SHP77 (cell line): ENCODE data around the gene STK4.

ENCODE experiments used
- DNase-seq, 2 experiments: peaks; one replicate each; lab custom pipeline; 2025; lab: John Stamatoyannopoulos, UW

Gene STK4

GRCh38 chr20:45029884-45030283, 63.6 kb downstream of the STK4 start:
- DNase-seq, result no peak

- no peak for DNase-seq
Observed at GRCh38 chr20:45032276-45032675, 66.0 kb downstream of the STK4 start.

- no peak for DNase-seq
Observed at GRCh38 chr20:45032781-45033180, 66.5 kb downstream of the STK4 start.

GRCh38 chr20:45034436-45034835, 68.1 kb downstream of the STK4 start:
- DNase-seq, result no peak

- no peak for DNase-seq
Observed at GRCh38 chr20:45036044-45036755, 69.9 kb downstream of the STK4 start.

GRCh38 chr20:45037050-45037449, 70.7 kb downstream of the STK4 start:
- DNase-seq, result no peak

- DNase-seq, result no peak
Observed at GRCh38 chr20:45037635-45038034, 71.3 kb downstream of the STK4 start.

- DNase-seq, result no peak
Observed at GRCh38 chr20:45038745-45039474, 72.6 kb downstream of the STK4 start.

GRCh38 chr20:45039475-45039820, 73.1 kb downstream of the STK4 start:
- DNase-seq, result no peak

- DNase-seq, result peak; percentile 6 to 38
Observed at GRCh38 chr20:45041464-45042337, 75.4 kb downstream of the STK4 start.

- DNase-seq, result no peak
Observed at GRCh38 chr20:45042978-45043377, 76.7 kb downstream of the STK4 start.

GRCh38 chr20:45044084-45044573, 77.8 kb downstream of the STK4 start:
- DNase-seq, result peak; percentile 67 to 84

- DNase-seq, result no peak
Observed at GRCh38 chr20:45044601-45045000, 78.3 kb downstream of the STK4 start.

GRCh38 chr20:45047581-45048119, 81.3 kb downstream of the STK4 start:
- no peak for DNase-seq

GRCh38 chr20:45049438-45049837, 83.1 kb downstream of the STK4 start:
- DNase-seq, result no peak

- DNase-seq, result no peak
Observed at GRCh38 chr20:45049904-45050471, 83.7 kb downstream of the STK4 start.

GRCh38 chr20:45051204-45052060, 85.1 kb downstream of the STK4 start:
- no peak for DNase-seq

GRCh38 chr20:45052698-45053429, 86.6 kb downstream of the STK4 start:
- DNase-seq, result no peak

GRCh38 chr20:45053430-45054351, 87.4 kb downstream of the STK4 start:
- no peak for DNase-seq
